GM21367 (cell line): ENCODE data around the gene STEAP1B.

Source experiments
- ATAC-seq: cut with Tn5 transposase; IDR thresholded peaks from one replicate; pipeline ENCODE4 v1.9.1; 2021; ENCODE audit not compliant: unreplicated experiment

STEAP1B gene

DNA sequence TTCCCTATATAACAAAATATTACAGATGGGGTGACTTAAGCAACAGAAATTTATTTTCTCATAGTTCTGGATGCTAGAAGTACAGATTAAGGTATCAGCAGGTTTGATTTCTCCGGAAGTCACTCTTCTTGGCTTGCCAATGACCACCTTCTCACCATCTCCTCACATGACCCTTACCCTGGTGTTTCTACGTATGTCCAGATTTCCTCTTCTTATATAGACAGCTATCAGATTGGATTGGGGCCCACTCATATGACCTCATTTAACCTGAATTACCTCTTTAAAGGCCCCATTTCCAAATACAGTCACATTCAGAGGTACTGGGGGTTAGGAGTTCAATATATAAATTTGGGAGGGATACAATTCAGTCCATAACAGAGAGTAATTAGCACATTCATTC lies 126.1 kb downstream of the STEAP1B start:
- no peak for ATAC-seq

DNA sequence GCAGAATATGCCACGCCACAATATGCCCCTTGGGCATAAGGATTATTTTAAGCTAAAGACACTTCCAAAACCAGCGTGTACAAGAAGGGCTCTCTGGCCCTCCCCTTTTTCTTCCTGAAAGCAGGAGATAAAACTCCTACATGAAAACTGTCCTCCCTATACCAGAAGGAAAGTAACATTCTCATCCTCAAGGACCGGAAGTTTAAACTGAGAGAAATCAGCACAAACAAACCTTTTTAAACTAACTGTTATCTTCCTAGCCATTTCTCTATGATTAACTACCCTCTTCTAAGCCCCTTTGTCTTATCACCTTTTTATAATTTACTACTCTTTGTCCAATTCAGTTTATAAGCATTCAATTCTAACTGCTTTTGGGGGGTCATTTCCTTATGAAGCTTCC lies 126.6 kb downstream of the STEAP1B start:
- no peak for ATAC-seq

DNA sequence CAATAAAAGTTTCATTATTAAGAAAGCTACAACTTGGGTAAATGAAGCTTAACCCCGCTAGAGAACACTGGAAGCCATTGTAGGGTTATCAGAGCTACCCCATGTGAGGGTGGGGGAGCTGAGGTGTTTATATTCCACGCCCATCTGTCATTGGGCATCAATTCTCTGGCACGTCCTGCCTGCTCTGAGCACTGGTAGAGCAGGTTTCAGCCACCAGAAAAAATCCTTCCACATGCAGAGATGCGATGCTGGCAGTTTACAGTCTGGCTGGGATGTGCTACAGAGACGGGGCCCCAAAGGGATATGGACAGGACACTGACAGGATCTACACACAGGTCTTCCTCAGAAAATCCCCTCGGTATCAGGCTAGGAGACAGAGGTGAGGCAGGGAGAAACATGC lies 127.1 kb downstream of the STEAP1B start:
- no peak for ATAC-seq

DNA sequence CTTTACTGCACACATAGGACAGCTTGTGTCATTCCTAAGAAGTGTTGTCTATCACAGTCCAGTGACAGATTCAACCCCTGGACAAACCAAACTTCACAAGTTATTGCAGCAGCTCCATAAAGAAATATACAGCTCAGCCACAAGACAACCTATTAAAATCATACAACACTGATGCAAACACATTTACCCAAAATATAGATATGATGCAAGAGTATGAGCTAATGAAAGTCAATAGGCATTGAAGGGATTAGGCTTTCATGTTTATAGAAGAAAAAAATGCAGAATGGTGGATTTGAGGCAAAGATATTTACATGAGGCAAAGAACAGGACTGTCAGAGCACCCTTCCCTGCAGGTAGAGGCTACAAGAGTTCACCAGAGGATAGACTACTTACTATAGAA lies 128.1 kb downstream of the STEAP1B start:
- no peak for ATAC-seq
